ENCODE data around the gene VSX1. TPM values are rescaled to one million over a fixed set of nuclear protein-coding genes. Genes with fewer than 3 reads are reported as not detected.

Gene VSX1
- total RNA-seq, 1 experiment from 2014 or later, result not detected

- DNase-seq (ENCODE audit: low spot score), result no peak
Measured at GRCh38 chr20:25040438-25040831, 41.5 kb downstream of the VSX1 start.

- peak; percentile 47 for DNase-seq (ENCODE audit: low spot score)
Measured at GRCh38 chr20:25039697-25040437, 42.1 kb downstream of the VSX1 start.

- DNase-seq (ENCODE audit: low spot score), result no peak
Measured at GRCh38 chr20:25038591-25039015, 43.3 kb downstream of the VSX1 start.

- DNase-seq (ENCODE audit: low spot score), result no peak
Measured at GRCh38 chr20:25038103-25038410, 43.9 kb downstream of the VSX1 start.

GRCh38 chr20:25037288-25038102, 44.4 kb downstream of the VSX1 start:
- DNase-seq (ENCODE audit: low spot score), result no peak

GRCh38 chr20:25036331-25036936, 45.5 kb downstream of the VSX1 start:
- DNase-seq (ENCODE audit: low spot score), result no peak

GRCh38 chr20:25035921-25036320, 46.0 kb downstream of the VSX1 start:
- no peak for DNase-seq (ENCODE audit: low spot score)

- no peak for DNase-seq (ENCODE audit: low spot score)
Measured at GRCh38 chr20:25033924-25034300, 48.0 kb downstream of the VSX1 start.

GRCh38 chr20:25033265-25033923, 48.5 kb downstream of the VSX1 start:
- peak; percentile 69 for DNase-seq (ENCODE audit: low spot score)

- peak; percentile 70 for DNase-seq (ENCODE audit: low spot score)
Measured at GRCh38 chr20:25032478-25033264, 49.3 kb downstream of the VSX1 start.

- no peak for DNase-seq (ENCODE audit: low spot score)
Measured at GRCh38 chr20:25032065-25032477, 49.9 kb downstream of the VSX1 start.

GRCh38 chr20:25031241-25031640, 50.7 kb downstream of the VSX1 start:
- no peak for DNase-seq (ENCODE audit: low spot score)

- no peak for DNase-seq (ENCODE audit: low spot score)
Measured at GRCh38 chr20:25030649-25031207, 51.2 kb downstream of the VSX1 start.

GRCh38 chr20:25030007-25030648, 51.8 kb downstream of the VSX1 start:
- no peak for DNase-seq (ENCODE audit: low spot score)

- DNase-seq (ENCODE audit: low spot score), result no peak
Measured at GRCh38 chr20:25025986-25026605, 55.8 kb downstream of the VSX1 start.

Other genes starting within 250 kb of the VSX1 start
- gene CST7, start 132.9 kb downstream of the VSX1 start, total RNA-seq (2014; rRNA removed; shearing (Covaris generic)), result not detected in 2 replicates
- 92.6 and 93.8 TPM in 2 replicates for gene APMAP, start 89.4 kb downstream of the VSX1 start, total RNA-seq (2014; rRNA removed; shearing (Covaris generic))
- 39.9 and 47.0 TPM in 2 replicates for gene ACSS1, start 24.0 kb downstream of the VSX1 start, total RNA-seq (2014; rRNA removed; shearing (Covaris generic))
- 206 and 211 TPM in 2 replicates for gene ENTPD6, start 113.6 kb upstream of the VSX1 start, total RNA-seq (2014; rRNA removed; shearing (Covaris generic))
- gene PYGB, start 165.9 kb upstream of the VSX1 start, total RNA-seq (2014; rRNA removed; shearing (Covaris generic)), result 629 and 663 TPM in 2 replicates

All from HT-29 (cell line).